ENCODE measurements around the gene MMP23B. TPM values are rescaled to one million over a fixed set of nuclear protein-coding genes. Genes with fewer than 3 reads are reported as not detected.
"Not testable (repeated sequence)": the region's sequence is repeated elsewhere in the genome, so short reads cannot be mapped to it uniquely, and the experiment has no call there.

The MMP23B gene
- 44.9 TPM for polyA plus RNA-seq (ENCODE audit: insufficient read length)

GRCh38 chr1:1631782-1632420, at the start of gene MMP23B:
Gene MMP23B (plus strand): TSS chr1:1632173. CDS start chr1:1632219, 46 bp downstream.
- DNase-seq (ENCODE audit: low read depth) = no peak

- no peak for DNase-seq (ENCODE audit: low read depth)
Measured at GRCh38 chr1:1582585-1583346, 49.2 kb upstream of the MMP23B start.

DNA sequence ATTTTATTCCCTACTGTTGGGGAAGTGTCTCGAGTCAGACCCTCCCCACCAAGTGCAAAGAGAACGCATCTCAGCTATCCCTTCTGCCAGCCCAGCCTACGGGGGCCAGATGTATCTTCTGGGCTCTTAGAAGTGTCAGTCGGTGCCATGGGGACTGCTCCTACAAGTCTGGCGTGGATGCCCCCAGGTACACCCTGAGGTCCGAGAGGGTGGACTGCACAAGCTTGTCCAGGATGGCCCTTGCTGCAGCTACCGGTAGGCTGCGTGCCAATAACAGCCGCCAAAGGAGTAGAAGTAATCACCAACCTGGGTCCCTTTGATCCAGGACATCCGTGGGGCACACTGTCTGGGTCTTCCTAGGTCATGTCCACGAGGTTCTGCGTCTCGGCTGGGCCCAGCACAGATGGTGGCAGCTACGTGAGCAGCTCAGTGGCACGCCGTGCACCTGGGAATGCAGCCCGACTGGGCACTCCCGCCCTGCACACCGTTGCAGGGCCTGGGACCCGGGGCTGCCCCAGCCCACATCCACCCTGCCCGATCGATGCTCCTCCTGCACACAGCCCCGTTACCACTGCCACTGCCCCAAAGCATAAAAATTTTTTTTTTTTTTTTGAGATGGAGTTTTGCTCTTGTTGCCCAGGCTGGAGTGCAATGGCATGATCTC, 48.5 kb upstream of the MMP23B start:
- DNase-seq (ENCODE audit: low read depth) = no peak

DNA sequence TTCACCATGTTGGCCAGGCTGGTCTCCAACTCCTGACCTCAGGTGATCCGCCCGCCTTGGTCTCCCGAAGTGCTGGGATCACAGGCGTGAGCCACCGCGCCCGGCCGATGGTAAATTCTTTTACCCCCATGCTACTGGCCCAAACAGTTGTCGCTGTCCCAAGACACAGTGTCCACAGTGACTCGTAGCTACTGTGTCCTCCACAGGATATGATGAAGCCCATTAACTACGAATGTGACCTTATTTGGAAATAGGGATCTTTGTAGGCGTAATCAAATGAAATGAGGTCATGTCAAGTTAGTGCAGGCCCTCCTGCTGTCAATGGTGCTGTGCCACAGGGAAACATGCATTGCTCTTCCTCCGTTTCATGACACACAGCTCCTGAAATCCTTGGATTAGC, 40.5 kb upstream of the MMP23B start:
- DNase-seq (ENCODE audit: low read depth) = no peak

GRCh38 chr1:1593834-1594601, 38.0 kb upstream of the MMP23B start:
- no peak for DNase-seq (ENCODE audit: low read depth)

- DNase-seq (ENCODE audit: low read depth) = no peak
Measured at GRCh38 chr1:1594602-1595260, 37.2 kb upstream of the MMP23B start.

DNA sequence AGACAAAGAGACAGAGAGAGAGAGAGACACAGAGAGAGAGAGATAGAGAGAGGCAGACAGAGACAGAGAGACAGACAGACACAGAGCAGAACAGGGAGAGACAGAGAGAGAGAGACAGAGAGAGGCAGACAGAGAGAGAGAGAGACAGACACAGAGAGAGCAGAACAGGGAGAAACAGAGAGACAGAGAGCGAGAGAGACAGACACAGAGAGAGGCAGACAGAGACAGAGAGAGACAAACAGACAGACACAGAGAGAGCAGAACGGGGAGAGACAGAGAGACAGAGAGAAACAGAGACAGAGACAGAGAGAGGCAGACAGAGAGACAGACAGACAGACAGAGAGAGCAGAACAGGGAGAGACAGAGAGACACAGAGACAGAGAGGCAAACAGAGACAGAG, 36.6 kb upstream of the MMP23B start:
- not testable (repeated sequence) for DNase-seq (ENCODE audit: low read depth)

DNA sequence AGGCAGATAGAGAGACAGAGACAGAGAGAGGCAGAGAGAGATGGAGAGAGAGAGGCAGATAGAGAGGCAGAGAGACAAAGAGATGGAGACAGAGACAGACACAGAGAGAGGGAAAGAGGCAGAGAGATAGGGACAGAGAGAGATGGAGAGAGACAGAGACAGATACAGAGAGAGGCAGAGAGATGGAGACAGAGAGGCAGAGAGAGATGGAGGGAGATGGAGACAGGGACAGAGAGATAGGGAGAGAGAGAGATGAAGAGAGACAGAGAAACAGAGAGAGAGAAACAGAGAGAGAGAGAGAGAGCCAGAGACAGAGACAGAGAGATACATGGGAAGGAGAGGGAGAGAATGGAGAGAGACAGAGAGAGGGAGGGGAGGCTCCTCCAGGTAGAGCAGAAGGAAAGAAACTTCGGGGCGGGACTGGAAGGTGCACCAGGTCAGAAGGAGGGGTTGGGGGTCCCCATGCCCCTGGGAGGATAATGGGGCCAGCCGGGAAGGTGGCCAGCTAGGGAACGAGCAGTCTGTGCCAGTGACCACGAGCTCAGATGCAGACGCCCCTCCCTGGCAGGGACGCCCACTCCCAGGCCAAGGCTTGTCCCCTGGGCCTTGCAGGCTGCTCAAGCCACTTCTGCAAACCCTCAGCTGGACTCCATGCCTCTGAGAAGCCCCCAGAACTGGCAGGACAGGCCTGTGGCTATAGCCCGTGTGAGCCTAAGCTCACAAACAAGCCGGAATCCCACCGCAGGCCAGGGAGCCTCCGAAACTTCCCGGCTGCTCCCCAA, 35.3 kb upstream of the MMP23B start:
- DNase-seq (ENCODE audit: low read depth) = no peak

DNA sequence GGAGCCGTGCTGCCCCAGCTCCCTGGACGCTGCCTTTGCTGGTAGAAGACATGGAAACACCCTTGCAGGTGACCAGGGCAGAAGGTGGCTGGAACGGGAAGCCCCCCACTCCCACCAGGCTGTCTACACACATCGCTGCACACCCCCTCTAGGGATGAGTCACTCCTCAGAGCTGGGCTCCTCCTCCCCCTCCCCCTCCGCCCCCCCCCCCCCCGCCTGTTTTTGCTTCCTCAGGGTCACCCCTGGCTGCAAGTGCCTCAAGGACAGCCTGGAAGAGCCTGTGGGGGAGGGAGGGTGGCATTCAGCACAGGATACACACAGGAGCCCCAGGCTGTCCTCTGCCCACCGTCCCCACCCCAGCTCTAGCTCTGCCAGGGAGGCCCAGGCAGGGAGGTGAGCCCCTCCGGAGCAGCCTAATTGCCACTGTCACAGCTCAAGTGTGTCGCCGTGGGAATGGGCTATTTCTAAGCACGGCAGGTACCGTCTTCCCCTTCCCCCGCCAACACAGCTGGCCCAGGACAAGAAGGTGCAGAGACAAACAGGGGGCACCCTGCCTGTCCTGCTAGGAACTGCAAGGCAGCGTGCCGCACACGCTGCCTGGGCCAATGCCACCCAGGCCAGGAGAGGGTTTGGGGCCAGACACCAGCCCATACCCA, 34.6 kb upstream of the MMP23B start:
- DNase-seq (ENCODE audit: low read depth) = no peak

DNA sequence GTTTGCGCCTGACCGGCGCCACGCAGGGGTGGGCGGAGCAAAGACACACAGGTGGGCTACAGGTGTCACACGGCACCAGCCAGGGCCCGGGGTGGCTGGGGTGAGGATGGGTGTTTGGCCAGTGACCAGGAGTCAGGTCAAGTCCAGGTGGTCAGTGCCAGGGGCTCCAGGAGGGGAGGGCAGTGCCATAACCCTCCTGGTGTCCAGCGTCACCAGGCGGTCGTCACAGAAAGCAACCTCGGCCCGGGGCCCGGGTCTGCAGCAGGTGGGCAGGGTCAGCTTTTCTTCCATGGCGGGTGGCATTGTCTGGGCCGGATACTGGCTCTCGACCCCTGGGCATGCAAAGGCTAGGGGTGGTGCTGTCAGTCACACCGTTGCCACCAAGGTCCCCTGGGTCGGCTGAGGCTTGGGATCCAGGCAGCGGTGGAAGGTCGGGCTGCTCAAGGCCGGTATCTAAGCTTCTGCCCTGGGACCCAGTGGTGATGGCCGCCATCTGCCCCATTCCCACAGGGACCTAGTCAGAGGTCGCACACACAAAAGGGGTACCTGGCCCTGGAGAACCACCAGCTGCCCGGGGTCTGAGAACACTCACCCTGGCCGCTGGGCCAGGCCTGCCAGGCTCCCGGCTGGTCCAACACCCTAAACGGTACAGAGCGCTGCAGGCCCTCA, 33.8 kb upstream of the MMP23B start:
- DNase-seq (ENCODE audit: low read depth) = no peak

- DNase-seq (ENCODE audit: low read depth) = no peak
Measured at GRCh38 chr1:1598720-1599029, 33.3 kb upstream of the MMP23B start.

GRCh38 chr1:1599030-1599934, 32.7 kb upstream of the MMP23B start:
- no peak for DNase-seq (ENCODE audit: low read depth)

DNA sequence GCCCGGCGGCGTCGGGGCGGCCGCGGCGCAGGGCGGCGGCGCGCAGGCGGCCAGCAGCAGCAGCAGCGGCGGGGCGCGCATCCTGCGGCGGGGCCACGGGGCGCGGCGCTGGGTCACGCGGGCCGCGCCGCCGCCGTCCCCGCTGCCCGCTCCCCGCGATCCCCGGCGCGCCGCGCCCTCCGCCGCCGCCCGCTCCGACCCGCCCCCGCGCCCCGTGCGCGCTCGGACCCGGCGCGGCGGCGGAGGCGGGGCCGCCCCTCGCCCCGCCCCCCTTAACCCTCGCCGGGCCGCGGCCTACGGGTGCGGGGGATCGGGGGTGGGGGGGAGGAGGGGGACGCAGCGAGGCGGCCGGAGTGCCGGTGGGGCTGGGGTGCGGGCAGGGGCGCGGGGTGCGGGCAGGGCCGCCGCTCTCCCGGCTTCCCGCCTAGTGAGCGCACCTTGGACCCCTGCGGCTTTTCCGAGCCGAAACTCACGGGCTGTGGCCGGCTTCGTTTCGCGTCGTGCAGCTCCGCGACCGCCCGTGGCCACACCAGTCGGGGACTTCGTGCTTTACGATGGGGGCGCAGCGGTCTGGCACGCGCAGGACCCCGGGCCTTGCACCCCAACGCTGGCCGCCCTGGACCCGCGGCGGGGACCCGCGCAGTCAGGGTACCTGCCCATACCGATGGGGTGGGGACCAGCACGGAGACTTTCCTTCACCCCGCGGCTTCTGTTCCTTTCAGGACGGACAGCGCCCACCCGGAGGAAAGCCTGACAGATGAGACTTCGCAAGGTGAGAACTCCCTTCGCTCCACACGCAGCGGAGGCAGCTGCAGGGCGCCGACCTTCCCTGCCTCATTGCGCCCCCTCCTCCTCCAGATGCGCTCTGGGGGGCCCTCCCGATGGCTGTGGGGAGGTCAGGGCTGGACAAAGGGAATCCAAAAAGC, 31.8 kb upstream of the MMP23B start, which contains the start of gene FNDC10:
TSS of gene FNDC10 (minus strand) at position 201 of the 926 bp plus-strand sequence. CDS start at position 81, 120 bp downstream.
- DNase-seq (ENCODE audit: low read depth) = no peak

GRCh38 chr1:1600861-1601563, 31.0 kb upstream of the MMP23B start:
- no peak for DNase-seq (ENCODE audit: low read depth)

- no peak for DNase-seq (ENCODE audit: low read depth)
Measured at GRCh38 chr1:1601564-1602303, 30.2 kb upstream of the MMP23B start.
